ENCODE measurements around the gene SLC27A3. TPM values are rescaled to one million over a fixed set of nuclear protein-coding genes. Genes with fewer than 3 reads are reported as not detected.

The SLC27A3 gene
- total and polyA plus RNA-seq, 2 donors from 2014 or later = 36.9 to 54.0 TPM

GRCh38 chr1:153767519-153767918, 7.7 kb upstream of the SLC27A3 start:
- DNase-seq (no peak), FAIRE-seq (no peak)
- Histone ChIP-seq H3K9me3 (ENCODE audit: control insufficient read depth in 2 of 3, insufficient read depth in 1 of 3, low read length in 3 of 3) (no peaks in the 10 kb centered on the region), H3K4me3 (ENCODE audit: low read length in 3 of 3) (no peak overlapping the region), H3K36me3 (ENCODE audit: control insufficient read depth in 2 of 3, insufficient read depth in 3 of 3, low read length in 3 of 3) (peaks cover 13 to 59% (median 38%) of the 10 kb centered on the region in 3 donors), H3K9ac (ENCODE audit: low read length in 3 of 3) (no peak overlapping the region), H3K27ac (ENCODE audit: low read depth in 2 of 2, low read length in 2 of 2) (no peak overlapping the region), H3K4me1 (ENCODE audit: control insufficient read depth in 2 of 3, insufficient read depth in 2 of 3, low read depth in 1 of 3, low read length in 3 of 3) (peaks cover 0 to 18% (median 6%) of the 10 kb centered on the region in 3 donors), H3K27me3 (ENCODE audit: control insufficient read depth, insufficient read depth, low read length) (no peaks in the 10 kb centered on the region)
- intact Hi-C loops (cut with DNase I) = loop anchor here (10.0 kb wide), 1 partner anchor 83 kb away; no protein-coding TSS in a partner anchor
- no peak for TF ChIP-seq CTCF (IDR thresholded peaks at IDR 0.05; ENCODE audit: borderline replicate concordance, extremely low read depth, insufficient read depth)

- Histone ChIP-seq H3K4me1 (ENCODE audit: control insufficient read depth in 2 of 3, insufficient read depth in 2 of 3, low read depth in 1 of 3, low read length in 3 of 3) (peaks cover 0 to 17% (median 6%) of the 10 kb centered on the region in 3 donors), H3K27ac (ENCODE audit: low read depth in 2 of 2, low read length in 2 of 2) (no peak overlapping the region), H3K27me3 (ENCODE audit: control insufficient read depth, insufficient read depth, low read length) (no peaks in the 10 kb centered on the region), H3K4me3 (ENCODE audit: low read length in 3 of 3) (no peak overlapping the region), H3K9ac (ENCODE audit: low read length in 3 of 3) (no peak overlapping the region), H3K36me3 (ENCODE audit: control insufficient read depth in 2 of 3, insufficient read depth in 3 of 3, low read length in 3 of 3) (peaks cover 9 to 54% (median 32%) of the 10 kb centered on the region in 3 donors), H3K9me3 (ENCODE audit: control insufficient read depth in 2 of 3, insufficient read depth in 1 of 3, low read length in 3 of 3) (no peaks in the 10 kb centered on the region)
- intact Hi-C loops (cut with DNase I) = loop anchor here (10.0 kb wide), 1 partner anchor 84 kb away; no protein-coding TSS in a partner anchor
- no peak for FAIRE-seq
- no peak for DNase-seq
- TF ChIP-seq CTCF (IDR thresholded peaks at IDR 0.05; ENCODE audit: borderline replicate concordance, extremely low read depth, insufficient read depth) = no peak
Observed at GRCh38 chr1:153768316-153769181, 6.7 kb upstream of the SLC27A3 start.

GRCh38 chr1:153769221-153769620, 6.0 kb upstream of the SLC27A3 start:
- no peak overlapping the region for H3K4me3 ChIP-seq (ENCODE audit: low read length in 3 of 3)
- peaks cover 0 to 18% (median 6%) of the 10 kb centered on the region in 3 donors for H3K4me1 ChIP-seq (ENCODE audit: control insufficient read depth in 2 of 3, insufficient read depth in 2 of 3, low read depth in 1 of 3, low read length in 3 of 3)
- no peak for DNase-seq
- intact Hi-C loops (cut with DNase I) = loop anchor here (10.0 kb wide), 1 partner anchor 84 kb away; no protein-coding TSS in a partner anchor
- no peak for FAIRE-seq
- no peaks in the 10 kb centered on the region for H3K9me3 ChIP-seq (ENCODE audit: control insufficient read depth in 2 of 3, insufficient read depth in 1 of 3, low read length in 3 of 3)
- TF ChIP-seq CTCF (IDR thresholded peaks at IDR 0.05; ENCODE audit: borderline replicate concordance, extremely low read depth, insufficient read depth) = no peak
- H3K36me3 ChIP-seq (ENCODE audit: control insufficient read depth in 2 of 3, insufficient read depth in 3 of 3, low read length in 3 of 3) = peaks cover 9 to 52% (median 27%) of the 10 kb centered on the region in 3 donors
- H3K27ac ChIP-seq (ENCODE audit: low read depth in 2 of 2, low read length in 2 of 2) = no peak overlapping the region
- H3K9ac ChIP-seq (ENCODE audit: low read length in 3 of 3) = no peak overlapping the region
- H3K27me3 ChIP-seq (ENCODE audit: control insufficient read depth, insufficient read depth, low read length) = no peaks in the 10 kb centered on the region

Measured in kidney (tissue), 14 donors.